IMR-90 (cell line): ENCODE measurements around the gene SMC4.

Experiments
- BHLHE40 ChIP-seq: fragments of 150-350 bp; IDR thresholded peaks from 2 replicates; pipeline ENCODE4 v1.6.1; 2016; ENCODE audit warnings: mild to moderate bottlenecking, low read depth, low read length
- CEBPB ChIP-seq: IDR thresholded peaks from 2 replicates; pipeline ENCODE4 v1.6.1; 2012; ENCODE audit warnings: low read depth, low read length, improper control_type of control experiment
- CHD1 ChIP-seq: IDR thresholded peaks from 2 replicates; pipeline ENCODE4 v1.6.1; 2012; ENCODE audit warnings: low read depth, low read length, improper control_type of control experiment
- ELK1 ChIP-seq: fragments of 150-350 bp; IDR thresholded peaks from 2 replicates; pipeline ENCODE4 v1.6.1; 2016; ENCODE audit warnings: low read depth, mild to moderate bottlenecking, low read length, moderate library complexity, borderline replicate concordance
- FOS ChIP-seq: fragments of 150-350 bp; IDR thresholded peaks from 2 replicates; pipeline ENCODE4 v1.6.1; 2016; ENCODE audit warnings: low read depth, low read length
- MAZ ChIP-seq: IDR thresholded peaks from 2 replicates; pipeline ENCODE4 v1.6.1; 2012; ENCODE audit warnings: low read depth, mild to moderate bottlenecking, low read length, improper control_type of control experiment, moderate library complexity, borderline replicate concordance
- NFE2L2 ChIP-seq: fragments of 150-350 bp; IDR thresholded peaks from 2 replicates; pipeline ENCODE4 v1.6.1; 2016; ENCODE audit warnings: low read depth, mild to moderate bottlenecking, low read length
- POLR2A ChIP-seq: IDR thresholded peaks from 2 replicates; pipeline ENCODE4 v1.6.1; 2012; ENCODE audit warnings: mild to moderate bottlenecking, low read depth, low read length
- RAD21 ChIP-seq: IDR thresholded peaks from 2 replicates; pipeline ENCODE4 v1.6.1; 2012; ENCODE audit warnings: low read length, improper control_type of control experiment
- RCOR1 ChIP-seq: IDR thresholded peaks from 2 replicates; pipeline ENCODE4 v1.6.1; 2012; ENCODE audit warnings: mild to moderate bottlenecking, low read length, improper control_type of control experiment; ENCODE audit not compliant: insufficient replicate concordance
- RFX5 ChIP-seq: IDR thresholded peaks from 2 replicates; pipeline ENCODE4 v1.8.0; 2012; ENCODE audit warnings: low read depth, mild to moderate bottlenecking, low read length, moderate library complexity
- SMC3 ChIP-seq: fragments of 150-350 bp; IDR thresholded peaks from 2 replicates; pipeline ENCODE4 v1.6.1; 2016; ENCODE audit warnings: low read depth, mild to moderate bottlenecking, antibody characterized with exemption, low read length, moderate library complexity
- USF2 ChIP-seq: fragments of 150-350 bp; IDR thresholded peaks from 2 replicates; pipeline ENCODE4 v1.6.1; 2017; ENCODE audit warnings: mild to moderate bottlenecking, antibody characterized with exemption, low read length, low read depth
- TF ChIP-seq, protein P1 (sequence below): conservative IDR thresholded peaks from 2 replicates; pipeline ENCODE4 v1.5.1; 2012; ENCODE audit warnings: mild to moderate bottlenecking, low read depth, low read length, improper control_type of control experiment

GRCh38 chr3:160365869-160366522 lies 33.5 kb upstream of the SMC4 start:
- TF ChIP-seq, protein P1, sequence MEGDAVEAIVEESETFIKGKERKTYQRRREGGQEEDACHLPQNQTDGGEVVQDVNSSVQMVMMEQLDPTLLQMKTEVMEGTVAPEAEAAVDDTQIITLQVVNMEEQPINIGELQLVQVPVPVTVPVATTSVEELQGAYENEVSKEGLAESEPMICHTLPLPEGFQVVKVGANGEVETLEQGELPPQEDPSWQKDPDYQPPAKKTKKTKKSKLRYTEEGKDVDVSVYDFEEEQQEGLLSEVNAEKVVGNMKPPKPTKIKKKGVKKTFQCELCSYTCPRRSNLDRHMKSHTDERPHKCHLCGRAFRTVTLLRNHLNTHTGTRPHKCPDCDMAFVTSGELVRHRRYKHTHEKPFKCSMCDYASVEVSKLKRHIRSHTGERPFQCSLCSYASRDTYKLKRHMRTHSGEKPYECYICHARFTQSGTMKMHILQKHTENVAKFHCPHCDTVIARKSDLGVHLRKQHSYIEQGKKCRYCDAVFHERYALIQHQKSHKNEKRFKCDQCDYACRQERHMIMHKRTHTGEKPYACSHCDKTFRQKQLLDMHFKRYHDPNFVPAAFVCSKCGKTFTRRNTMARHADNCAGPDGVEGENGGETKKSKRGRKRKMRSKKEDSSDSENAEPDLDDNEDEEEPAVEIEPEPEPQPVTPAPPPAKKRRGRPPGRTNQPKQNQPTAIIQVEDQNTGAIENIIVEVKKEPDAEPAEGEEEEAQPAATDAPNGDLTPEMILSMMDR, result no peak
- TF ChIP-seq CEBPB, result no peak
- TF ChIP-seq POLR2A, result no peak
- TF ChIP-seq FOS, result no peak
- TF ChIP-seq MAZ, result no peak
- TF ChIP-seq BHLHE40, result no peak
- no peak for TF ChIP-seq USF2
- no peak for TF ChIP-seq RAD21
- no peak for TF ChIP-seq ELK1
- TF ChIP-seq RFX5, result no peak
- TF ChIP-seq CHD1, result no peak
- TF ChIP-seq RCOR1, result no peak
- TF ChIP-seq NFE2L2, result no peak
- TF ChIP-seq SMC3, result no peak
